Brain microvascular endothelial cell (primary cell): Measurements from ENCODE around the gene AP4E1.

Experiments
- DNase-seq: peaks from one replicate; pipeline ENCODE4 v3.0.0-alpha.2; 2020
- H3K27ac ChIP-seq: fragments of 250-450 bp; sonication (Bioruptor Pico); 2 replicates; pipeline ENCODE4 v1.5.1; 2020; ENCODE audit warnings: mild to moderate bottlenecking, moderate library complexity
- H3K27me3 ChIP-seq: fragments of 250-450 bp; sonication (Bioruptor Pico); replicated peaks from 2 replicates; pipeline ENCODE4 v1.5.1; 2020; ENCODE audit warnings: mild to moderate bottlenecking
- H3K36me3 ChIP-seq: fragments of 250-450 bp; sonication (Bioruptor Pico); replicated peaks from 2 replicates; pipeline ENCODE4 v1.5.1; 2020; ENCODE audit warnings: mild to moderate bottlenecking
- H3K4me3 ChIP-seq: 2 replicates; pipeline ENCODE4 v1.5.1; 2011; ENCODE audit warnings: low read depth, mild to moderate bottlenecking, control low read depth, low read length, moderate library complexity
- CTCF ChIP-seq: IDR thresholded peaks from 2 replicates; pipeline ENCODE4 v1.5.1; 2011; ENCODE audit warnings: low read depth, mild to moderate bottlenecking, moderate library complexity, low read length, control low read depth, inconsistent platforms; ENCODE audit errors: missing control alignments
- in situ Hi-C: cut with HindIII; loops from 2 replicates; pipeline ENCODE4 v1.10.0; 2017; ENCODE audit warnings: low sequenced_read_pairs, low pct_ligation_motif_present

The AP4E1 gene

GRCh38 chr15:51048308-51048707, 139.8 kb downstream of the AP4E1 start:
- in situ Hi-C loops: no loop called here
- Histone ChIP-seq H3K4me3 (no peak overlapping the region), H3K27me3 (no peaks in the 10 kb centered on the region), H3K27ac (no peak overlapping the region), H3K36me3 (no peaks in the 10 kb centered on the region)
- no peak for TF ChIP-seq CTCF
- no peak for DNase-seq

- H3K27ac ChIP-seq: no peak overlapping the region
- TF ChIP-seq CTCF: no peak
- H3K36me3 ChIP-seq: no peaks in the 10 kb centered on the region
- in situ Hi-C loops: no loop called here
- DNase-seq: no peak
- no peaks in the 10 kb centered on the region for H3K27me3 ChIP-seq
- no peak overlapping the region for H3K4me3 ChIP-seq
These were observed 140.6 kb downstream of the AP4E1 start for GRCh38 chr15:51049081-51049480.

- no peaks in the 10 kb centered on the region for H3K27me3 ChIP-seq
- H3K36me3 ChIP-seq: no peaks in the 10 kb centered on the region
- H3K4me3 ChIP-seq: no peak overlapping the region
- no peak overlapping the region for H3K27ac ChIP-seq
- TF ChIP-seq CTCF: no peak
- in situ Hi-C loops: no loop called here
- DNase-seq: no peak
These were observed 143.3 kb downstream of the AP4E1 start for GRCh38 chr15:51051776-51052175.

- DNase-seq: no peak
- Histone ChIP-seq H3K27ac (no peak overlapping the region), H3K4me3 (no peak overlapping the region), H3K27me3 (no peaks in the 10 kb centered on the region), H3K36me3 (no peaks in the 10 kb centered on the region)
- TF ChIP-seq CTCF: no peak
- in situ Hi-C loops: no loop called here
These were observed 145.1 kb downstream of the AP4E1 start for GRCh38 chr15:51053571-51053970.

GRCh38 chr15:51054535-51054934, 146.1 kb downstream of the AP4E1 start:
- in situ Hi-C loops: no loop called here
- H3K27ac ChIP-seq: no peak overlapping the region
- no peak for TF ChIP-seq CTCF
- DNase-seq: no peak
- H3K27me3 ChIP-seq: no peaks in the 10 kb centered on the region
- H3K36me3 ChIP-seq: no peaks in the 10 kb centered on the region
- H3K4me3 ChIP-seq: no peak overlapping the region
